ENCODE results near the gene LAMA2. TPM values are rescaled to one million over a fixed set of nuclear protein-coding genes. Genes with fewer than 3 reads are reported as not detected.
A peak's percentile ranks its signal among the peaks of the same experiment; 100 is the strongest.

Gene LAMA2
- total and polyA plus RNA-seq, 2 donors (not counting 3 experiments of a cell fraction or from before 2014, with no cell fraction given), result 0.51 to 0.75 TPM

- peaks cover 0 to 1% of the 10 kb centered on the region in 2 experiments for H3K27me3 ChIP-seq (ENCODE audit: control insufficient read depth in 2 of 2, insufficient read depth in 2 of 2, low read length in 2 of 2)
- H3K4me3 ChIP-seq (replicated peaks in 1 of 3; ENCODE audit: insufficient read depth in 1 of 3, low read depth in 1 of 3, low read length in 3 of 3), result no peak overlapping the region
- intact Hi-C loops (cut with micrococcal nuclease) (no loop called here), dilution Hi-C loops (cut with MboI; ENCODE audit: extremely low pct_ligation_motif_present, low sequenced_read_pairs) (no loop called here)
- FAIRE-seq (peak; percentile 35), DNase-seq (ENCODE audit: low read depth, low spot score) (no peak)
- no peak overlapping the region for H2AFZ ChIP-seq (ENCODE audit: low read depth, low read length)
- no peak for TF ChIP-seq CTCF (IDR thresholded peaks at IDR 0.05; ENCODE audit: extremely low read depth in 1 of 2, insufficient read depth in 1 of 2, low read depth in 1 of 2, low read length in 2 of 2)
- TF ChIP-seq EZH2 (IDR thresholded peaks at IDR 0.05; ENCODE audit: borderline replicate concordance, low read depth, low read length, severe bottlenecking), result no peak
- no peak for TF ChIP-seq FOS (IDR thresholded peaks at IDR 0.05; ENCODE audit: borderline replicate concordance, insufficient read depth, low read length)
- no peak for TF ChIP-seq MYC (IDR thresholded peaks at IDR 0.05; ENCODE audit: low read depth, low read length)
- no peak for TF ChIP-seq POLR2AphosphoS5 (IDR thresholded peaks at IDR 0.05; ENCODE audit: insufficient read depth, low read depth, low read length)
- TF ChIP-seq JUN (IDR thresholded peaks at IDR 0.05; ENCODE audit: borderline replicate concordance, insufficient read depth, insufficient read length, low read depth), result no peak
- TF ChIP-seq POLR2A (IDR thresholded peaks at IDR 0.05; ENCODE audit: low read depth, low read length), result no peak
- TF ChIP-seq MAX (IDR thresholded peaks at IDR 0.05; ENCODE audit: insufficient read depth, insufficient read length), result no peak
- TF ChIP-seq GATA2 (IDR thresholded peaks at IDR 0.05; ENCODE audit: insufficient read depth, insufficient read length, low read depth, low read length), result no peak
- no TSS peak for BruUV-seq (replicated peaks)
- H3K9me1 ChIP-seq (replicated peaks; ENCODE audit: control insufficient read depth, extremely low read depth, insufficient read depth, low read length), result no peaks in the 10 kb centered on the region
- H3K9me3 ChIP-seq (replicated peaks; ENCODE audit: control insufficient read depth, insufficient read depth, low read length), result no peaks in the 10 kb centered on the region
- no peak overlapping the region for H3K4me2 ChIP-seq (ENCODE audit: insufficient read depth, low read length)
- H4K20me1 ChIP-seq (replicated peaks; ENCODE audit: control insufficient read depth, extremely low read depth, insufficient read depth, low read length), result no peaks in the 10 kb centered on the region
- POLR2A ChIA-PET, result no interaction called here
- CTCF ChIA-PET, result interaction anchor here (1.0 kb wide), 1 partner anchor 159 kb away, joined by 3 read pairs; no protein-coding TSS in a partner anchor
- H3K4me1 ChIP-seq (ENCODE audit: control insufficient read depth, extremely low read depth, insufficient read depth, low read length), result no peaks in the 10 kb centered on the region
- H3K36me3 ChIP-seq (ENCODE audit: control insufficient read depth in 2 of 2, extremely low read depth in 1 of 2, insufficient read depth in 2 of 2, low read length in 2 of 2), result no peaks in the 10 kb centered on the region
- H3K27ac ChIP-seq (ENCODE audit: insufficient read depth, low read depth, low read length), result no peak overlapping the region
- H3K79me2 ChIP-seq (ENCODE audit: control insufficient read depth, insufficient read depth, low read length), result no peaks in the 10 kb centered on the region
- no peak overlapping the region for H3K9ac ChIP-seq (replicated peaks; ENCODE audit: extremely low read depth, insufficient read depth, low read length)
Measured at GRCh38 chr6:128966934-128967333, 84.0 kb downstream of the LAMA2 start.

Data from endothelial cell of umbilical vein (primary cell).